ENCODE results near the gene SLC39A11.

Gene SLC39A11

GRCh38 chr17:72890711-72891110 is 201.8 kb downstream of the SLC39A11 start:
- TF ChIP-seq CTCF (conservative IDR thresholded peaks at IDR 0.05; ENCODE audit: low read depth, low read length), result no peak
- Histone ChIP-seq H3K27ac (no peak overlapping the region), H3K36me3 (ENCODE audit: insufficient read depth) (no peaks in the 10 kb centered on the region), H3K79me2 (ENCODE audit: insufficient read depth, low read depth) (no peaks in the 10 kb centered on the region), H3K4me2 (no peak overlapping the region), H3K27me3 (ENCODE audit: insufficient read depth, low read depth) (no peaks in the 10 kb centered on the region), H2AFZ (ENCODE audit: low read depth) (no peak overlapping the region), H3K4me3 (IDR thresholded peaks at IDR 0.05; ENCODE audit: insufficient read depth, low read depth, low read length) (no peak overlapping the region), H3K9ac (no peak overlapping the region), H4K20me1 (ENCODE audit: insufficient read depth) (no peaks in the 10 kb centered on the region), H3K4me1 (ENCODE audit: low read depth, poor library complexity, severe bottlenecking) (no peaks in the 10 kb centered on the region)

- no peaks in the 10 kb centered on the region for H4K20me1 ChIP-seq (ENCODE audit: insufficient read depth)
- no peaks in the 10 kb centered on the region for H3K4me1 ChIP-seq (ENCODE audit: low read depth, poor library complexity, severe bottlenecking)
- H3K27me3 ChIP-seq (ENCODE audit: insufficient read depth, low read depth), result no peaks in the 10 kb centered on the region
- no peak overlapping the region for H3K27ac ChIP-seq
- H3K36me3 ChIP-seq (ENCODE audit: insufficient read depth), result no peaks in the 10 kb centered on the region
- H3K79me2 ChIP-seq (ENCODE audit: insufficient read depth, low read depth), result no peaks in the 10 kb centered on the region
- TF ChIP-seq CTCF (conservative IDR thresholded peaks at IDR 0.05; ENCODE audit: low read depth, low read length), result no peak
- H2AFZ ChIP-seq (ENCODE audit: low read depth), result no peak overlapping the region
- H3K4me3 ChIP-seq (IDR thresholded peaks at IDR 0.05; ENCODE audit: insufficient read depth, low read depth, low read length), result no peak overlapping the region
- no peak overlapping the region for H3K4me2 ChIP-seq
- no peak overlapping the region for H3K9ac ChIP-seq
Observed at GRCh38 chr17:72887917-72888316, 204.6 kb downstream of the SLC39A11 start.

GRCh38 chr17:72887322-72887721 is 205.2 kb downstream of the SLC39A11 start:
- no peak overlapping the region for H2AFZ ChIP-seq (ENCODE audit: low read depth)
- H4K20me1 ChIP-seq (ENCODE audit: insufficient read depth), result no peaks in the 10 kb centered on the region
- no peaks in the 10 kb centered on the region for H3K4me1 ChIP-seq (ENCODE audit: low read depth, poor library complexity, severe bottlenecking)
- H3K36me3 ChIP-seq (ENCODE audit: insufficient read depth), result no peaks in the 10 kb centered on the region
- no peak overlapping the region for H3K4me3 ChIP-seq (IDR thresholded peaks at IDR 0.05; ENCODE audit: insufficient read depth, low read depth, low read length)
- no peak for TF ChIP-seq CTCF (conservative IDR thresholded peaks at IDR 0.05; ENCODE audit: low read depth, low read length)
- no peaks in the 10 kb centered on the region for H3K27me3 ChIP-seq (ENCODE audit: insufficient read depth, low read depth)
- H3K4me2 ChIP-seq, result no peak overlapping the region
- no peak overlapping the region for H3K9ac ChIP-seq
- no peak overlapping the region for H3K27ac ChIP-seq
- no peaks in the 10 kb centered on the region for H3K79me2 ChIP-seq (ENCODE audit: insufficient read depth, low read depth)

- Histone ChIP-seq H3K4me1 (ENCODE audit: low read depth, poor library complexity, severe bottlenecking) (no peaks in the 10 kb centered on the region), H3K27me3 (ENCODE audit: insufficient read depth, low read depth) (no peaks in the 10 kb centered on the region), H3K4me3 (IDR thresholded peaks at IDR 0.05; ENCODE audit: insufficient read depth, low read depth, low read length) (no peak overlapping the region), H3K4me2 (no peak overlapping the region), H3K79me2 (ENCODE audit: insufficient read depth, low read depth) (no peaks in the 10 kb centered on the region), H3K9ac (no peak overlapping the region), H3K36me3 (ENCODE audit: insufficient read depth) (no peaks in the 10 kb centered on the region), H4K20me1 (ENCODE audit: insufficient read depth) (no peaks in the 10 kb centered on the region), H3K27ac (no peak overlapping the region), H2AFZ (ENCODE audit: low read depth) (no peak overlapping the region)
- no peak for TF ChIP-seq CTCF (conservative IDR thresholded peaks at IDR 0.05; ENCODE audit: low read depth, low read length)
Observed at GRCh38 chr17:72886622-72887021, 205.9 kb downstream of the SLC39A11 start.
